GM12892 (cell line): ENCODE results near the gene TBC1D19.

ENCODE experiments used
- POLR2A ChIP-seq: IDR thresholded peaks from 2 replicates; pipeline ENCODE4 v1.6.1; 2011; ENCODE audit warnings: low read depth, low read length, control low read depth
- POLR2AphosphoS5 ChIP-seq: IDR thresholded peaks from 2 replicates; pipeline ENCODE4 v1.6.1; 2011; ENCODE audit warnings: low read depth, low read length, control low read depth
- TAF1 ChIP-seq: IDR thresholded peaks from 2 replicates; pipeline ENCODE4 v1.6.1; 2011; ENCODE audit warnings: low read depth, mild to moderate bottlenecking, control low read depth, low read length, borderline replicate concordance

GRCh38 chr4:26557164-26557563 is 26.7 kb upstream of the TBC1D19 start:
- no peak for TF ChIP-seq POLR2A
- TF ChIP-seq POLR2AphosphoS5 = no peak
- no peak for TF ChIP-seq TAF1
